ENCODE measurements around the gene DOC2B. TPM values are rescaled to one million over a fixed set of nuclear protein-coding genes. Genes with fewer than 3 reads are reported as not detected.

The DOC2B gene
- total and polyA plus RNA-seq, 10 donors = 0.91 to 17.0 (median 7.1) TPM

DNA sequence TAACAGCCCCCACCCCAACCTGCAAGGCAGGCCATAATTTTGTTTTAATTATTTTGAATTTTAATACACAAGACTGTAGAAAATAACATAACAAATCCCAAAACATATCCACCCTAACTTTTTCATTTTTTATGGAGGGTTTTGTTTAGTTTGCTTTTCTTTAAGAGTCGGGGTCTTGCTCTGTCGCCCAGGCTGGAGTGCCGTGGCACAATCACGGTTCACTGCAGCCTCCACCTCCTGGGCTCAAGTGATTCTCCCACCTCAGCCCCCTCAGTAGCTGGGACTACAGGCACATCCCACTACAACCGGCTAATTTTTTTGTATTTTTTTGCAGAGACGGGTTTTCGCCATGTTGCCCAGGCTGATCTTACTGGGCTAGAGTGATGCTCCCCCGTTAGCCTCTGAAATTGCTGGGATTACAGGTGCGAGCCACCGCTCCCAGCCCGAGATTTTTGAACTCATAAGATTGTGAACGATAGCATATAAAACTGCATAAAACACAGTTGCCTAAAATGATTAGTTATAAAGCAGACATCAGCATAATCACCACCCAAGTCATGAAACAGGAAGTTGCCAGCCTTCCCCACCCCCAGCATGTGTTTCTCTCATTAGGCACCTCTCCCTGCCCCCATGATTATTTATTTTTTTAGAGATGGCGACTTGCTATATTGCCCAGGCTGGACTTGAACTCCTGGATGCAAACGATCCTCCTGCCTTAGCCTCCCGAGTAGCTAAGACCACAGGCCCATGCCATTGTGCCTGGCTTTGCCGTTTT lies 13.6 kb upstream of the DOC2B start:
- TF ChIP-seq POLR2A (IDR thresholded peaks at IDR 0.05) (no peak), POLR2AphosphoS5 (IDR thresholded peaks at IDR 0.05) (no peak), CTCF (IDR thresholded peaks at IDR 0.05 in 8 of 11, conservative IDR thresholded peaks at IDR 0.05 in 3 of 11) (no peak)
- Histone ChIP-seq H3K4me1 (peaks cover 0 to 45% (median 23%) of the 10 kb centered on the region in 6 donors), H3K4me3 (no peak overlapping the region), H3K9me3 (no peaks in the 10 kb centered on the region), H3K36me3 (no peaks in the 10 kb centered on the region), H3K27me3 (replicated peaks in 1 of 7) (peaks cover 0 to 19% (median 0%) of the 10 kb centered on the region in 7 donors), H3K27ac (peak overlapping the region in 1 of 8 donors; percentile 48)
- intact Hi-C loops (cut with DNase I; ENCODE audit: low total_unique reads) = no loop called here
- peak; percentile 14 for DNase-seq
- 79 to 81% (median 80%) methylated on average over 16 of the region's 16 CpGs for WGBS, 5 donors

- DNase-seq = peak; percentile 69
- intact Hi-C loops (cut with DNase I; ENCODE audit: low total_unique reads) = no loop called here
- peak overlapping the region in 3 of 8 donors; percentile 6 to 50 (median 48) for H3K27ac ChIP-seq
These were observed 12.7 kb upstream of the DOC2B start for GRCh38 chr17:193841-194806.

GRCh38 chr17:193426-193810 lies 12.0 kb upstream of the DOC2B start:
- Histone ChIP-seq H3K4me3 (no peak overlapping the region), H3K4me1 (peaks cover 0 to 33% (median 16%) of the 10 kb centered on the region in 6 donors), H3K27ac (peak overlapping the region in 1 of 8 donors; percentile 48), H3K27me3 (replicated peaks in 1 of 7) (peaks cover 0 to 15% (median 0%) of the 10 kb centered on the region in 7 donors), H3K36me3 (no peaks in the 10 kb centered on the region), H3K9me3 (no peaks in the 10 kb centered on the region)
- intact Hi-C loops (cut with DNase I; ENCODE audit: low total_unique reads) = no loop called here
- peak; percentile 32 for DNase-seq
- 92 to 97% (median 93%) methylated on average over 7 to 8 of the region's 8 CpGs for WGBS, 5 donors
- TF ChIP-seq POLR2AphosphoS5 (IDR thresholded peaks at IDR 0.05) = no peak
- TF ChIP-seq POLR2A (IDR thresholded peaks at IDR 0.05) = no peak
- TF ChIP-seq CTCF (IDR thresholded peaks at IDR 0.05 in 8 of 11, conservative IDR thresholded peaks at IDR 0.05 in 3 of 11) = no peak

More at GRCh38 chr17:193841-194806, 12.7 kb upstream of the DOC2B start:
- peaks cover 0 to 15% (median 0%) of the 10 kb centered on the region in 7 donors for H3K27me3 ChIP-seq (replicated peaks in 1 of 7)
- no peaks in the 10 kb centered on the region for H3K36me3 ChIP-seq
- no peak for TF ChIP-seq CTCF (IDR thresholded peaks at IDR 0.05 in 8 of 11, conservative IDR thresholded peaks at IDR 0.05 in 3 of 11)
- TF ChIP-seq POLR2A (IDR thresholded peaks at IDR 0.05) = no peak
- peak in 2 of 3 donors; percentile 36 to 40 for TF ChIP-seq POLR2AphosphoS5 (IDR thresholded peaks at IDR 0.05)
- no peaks in the 10 kb centered on the region for H3K9me3 ChIP-seq
- H3K4me3 ChIP-seq = no peak overlapping the region
- peaks cover 0 to 36% (median 19%) of the 10 kb centered on the region in 6 donors for H3K4me1 ChIP-seq
- WGBS, 5 donors = 57 to 66% (median 62%) methylated on average over 27 to 31 of the region's 31 CpGs
